IMR-90 (cell line): ENCODE data around the gene RAD18. TPM values are rescaled to one million over a fixed set of nuclear protein-coding genes. Genes with fewer than 3 reads are reported as not detected.

Experiments used
- ATAC-seq: fragments of 200-7000 bp; cut with Tn5 transposase; 2 replicates; pipeline ENCODE4 v1.9.1; 2020; ENCODE audit warnings: low read depth, mild to moderate bottlenecking, moderate library complexity
- BruUV-seq: library from RNA; stranded (reverse); fragments of 400-500 nt; replicated peaks from 2 replicates; lab custom pipeline; 2021; lab: Mats Ljungman, UMichigan
- CTCF ChIA-PET: fragments of 300-600 bp; formaldehyde crosslinking; extraction: SDS; loops from one replicate; lab custom pipeline; 2021; ENCODE audit warnings: antibody characterized with exemption; lab: Yijun Ruan, JAX
- POLR2A ChIA-PET: fragments of 300-600 bp; sonication (Branson Sonifier 250); formaldehyde crosslinking; loops from one replicate; lab custom pipeline; 2022; ENCODE audit warnings: antibody characterized with exemption; ENCODE audit not compliant: unreplicated experiment; lab: Charles Lee
- DNase-seq: peaks from one replicate; pipeline ENCODE4 v3.0.0; 2013
- H2AFZ ChIP-seq: replicated peaks from 2 replicates; pipeline ENCODE3; 2013; ENCODE audit warnings: low read length, mild to moderate bottlenecking; ENCODE audit not compliant: poor library complexity
- H2AK5ac ChIP-seq: 2 replicates; pipeline ENCODE4 v1.6.1; 2013; ENCODE audit warnings: low read depth, low read length, inconsistent platforms
- H2AK9ac ChIP-seq: replicated peaks from 2 replicates; pipeline ENCODE3; 2013; ENCODE audit warnings: mild to moderate bottlenecking, low read depth, low read length, moderate library complexity; ENCODE audit not compliant: poor library complexity
- H2BK120ac ChIP-seq: 2 replicates; pipeline ENCODE4 v1.6.1; 2013; ENCODE audit warnings: low read depth, low read length, inconsistent platforms
- H2BK15ac ChIP-seq: 3 replicates; pipeline ENCODE4 v1.6.1; 2013; ENCODE audit warnings: low read depth, low read length, inconsistent platforms
- H2BK20ac ChIP-seq: 2 replicates; pipeline ENCODE4 v1.6.1; 2013; ENCODE audit warnings: low read depth, mild to moderate bottlenecking, inconsistent platforms, low read length, moderate library complexity
- H2BK5ac ChIP-seq: 2 replicates; pipeline ENCODE4 v1.6.1; 2013; ENCODE audit warnings: mild to moderate bottlenecking, low read depth, low read length, inconsistent platforms; ENCODE audit not compliant: poor library complexity, severe bottlenecking
- H3K14ac ChIP-seq: replicated peaks from 2 replicates; pipeline ENCODE4 v1.6.1; 2013; ENCODE audit warnings: low read depth, low read length, inconsistent platforms
- H3K18ac ChIP-seq: 2 replicates; pipeline ENCODE4 v1.6.1; 2013; ENCODE audit warnings: low read depth, low read length, control low read depth
- H3K23ac ChIP-seq: 2 replicates; pipeline ENCODE4 v1.6.1; 2013; ENCODE audit warnings: low read depth, low read length, inconsistent platforms
- H3K27ac ChIP-seq: 2 replicates; pipeline ENCODE4 v1.5.1; 2013; ENCODE audit warnings: mild to moderate bottlenecking, control low read depth, low read length; ENCODE audit not compliant: insufficient read depth
- H3K27me3 ChIP-seq: 2 replicates; pipeline ENCODE4 v1.6.1; 2013; ENCODE audit warnings: low read length; ENCODE audit not compliant: control insufficient read depth, insufficient read depth
- H3K36me3 ChIP-seq: 2 replicates; pipeline ENCODE4 v1.6.1; 2013; ENCODE audit warnings: low read length, mixed read lengths; ENCODE audit not compliant: control insufficient read depth, insufficient read depth
- H3K4ac ChIP-seq: 2 replicates; pipeline ENCODE4 v1.6.1; 2013; ENCODE audit warnings: low read depth, low read length, inconsistent platforms
- H3K4me1 ChIP-seq: 2 replicates; pipeline ENCODE4 v1.6.1; 2013; ENCODE audit warnings: low read length, mixed read lengths; ENCODE audit not compliant: control insufficient read depth, insufficient read depth
- H3K4me2 ChIP-seq: 2 replicates; pipeline ENCODE4 v1.6.1; 2013; ENCODE audit warnings: low read depth, mild to moderate bottlenecking, control low read depth, low read length, moderate library complexity
- H3K4me3 ChIP-seq: 2 replicates; pipeline ENCODE4 v1.5.1; 2013; ENCODE audit warnings: low read depth, mild to moderate bottlenecking, control low read depth, low read length, moderate library complexity; ENCODE audit not compliant: insufficient read depth
- H3K56ac ChIP-seq: 2 replicates; pipeline ENCODE4 v1.6.1; 2013; ENCODE audit warnings: low read length, inconsistent platforms; ENCODE audit not compliant: insufficient read depth; ENCODE audit errors: extremely low read depth
- H3K79me1 ChIP-seq, 2 experiments: 2 replicates each; pipeline ENCODE4 v1.6.1; 2013; ENCODE audit warnings: low read length in 2 of 2, inconsistent platforms in 1 of 2, low read depth in 1 of 2
- H3K9ac ChIP-seq: 2 replicates; pipeline ENCODE4 v1.6.1; 2013; ENCODE audit warnings: low read depth, low read length, control low read depth
- H3K9me1 ChIP-seq: 2 replicates; pipeline ENCODE4 v1.6.1; 2013; ENCODE audit warnings: low read length, inconsistent platforms; ENCODE audit not compliant: insufficient read depth
- H3K9me3 ChIP-seq: 2 replicates; pipeline ENCODE4 v1.6.1; 2013; ENCODE audit warnings: low read length; ENCODE audit not compliant: control insufficient read depth, insufficient read depth
- H4K20me1 ChIP-seq: 2 replicates; pipeline ENCODE4 v1.6.1; 2013; ENCODE audit warnings: low read length, inconsistent platforms; ENCODE audit not compliant: insufficient read depth
- H4K5ac ChIP-seq: 2 replicates; pipeline ENCODE4 v1.6.1; 2013; ENCODE audit warnings: mild to moderate bottlenecking, low read depth, low read length, control low read depth
- H4K8ac ChIP-seq, 2 experiments: 2 replicates each; pipeline ENCODE4 v1.6.1; 2013; ENCODE audit warnings: low read depth in 2 of 2, low read length in 2 of 2, control low read depth in 1 of 2, inconsistent platforms in 1 of 2
- H4K91ac ChIP-seq: 2 replicates; pipeline ENCODE4 v1.6.1; 2013; ENCODE audit warnings: low read depth, low read length, inconsistent platforms; ENCODE audit not compliant: insufficient read depth
- BHLHE40 ChIP-seq: fragments of 150-350 bp; IDR thresholded peaks from 2 replicates; pipeline ENCODE4 v1.6.1; 2016; ENCODE audit warnings: mild to moderate bottlenecking, low read depth, low read length
- MAZ ChIP-seq: IDR thresholded peaks from 2 replicates; pipeline ENCODE4 v1.6.1; 2012; ENCODE audit warnings: low read depth, mild to moderate bottlenecking, low read length, improper control_type of control experiment, moderate library complexity, borderline replicate concordance
- MXI1 ChIP-seq: IDR thresholded peaks from 2 replicates; pipeline ENCODE4 v1.6.1; 2012; ENCODE audit warnings: low read depth, mild to moderate bottlenecking, low read length, moderate library complexity, borderline replicate concordance
- RAD21 ChIP-seq: IDR thresholded peaks from 2 replicates; pipeline ENCODE4 v1.6.1; 2012; ENCODE audit warnings: low read length, improper control_type of control experiment
- RFX5 ChIP-seq: IDR thresholded peaks from 2 replicates; pipeline ENCODE4 v1.8.0; 2012; ENCODE audit warnings: low read depth, mild to moderate bottlenecking, low read length, moderate library complexity
- WGBS, 2 experiments: methylation state at CpG; one replicate each; pipeline versions ENCODE4 v1.1.5 to v1.1.7; 2013; ENCODE audit warnings: missing lambda C conversion rate in 2 of 2; ENCODE audit not compliant: insufficient read length in 1 of 2; ENCODE audit errors: extremely low coverage in 2 of 2; 5-methylcytosine and 5-hydroxymethylcytosine counted together
- dilution Hi-C: fragments of 300-500 bp; cut with HindIII; formaldehyde crosslinking; loops from one replicate; pipeline ENCODE4 v1.14.3; 2018; ENCODE audit warnings: low sequenced_read_pairs; ENCODE audit not compliant: unreplicated experiment
- in situ Hi-C: fragments of 300-500 bp; cut with MboI; formaldehyde crosslinking; loops from 3 replicates; pipeline ENCODE4 v1.14.3; 2019; ENCODE audit warnings: low sequenced_read_pairs, inconsistent platforms, mixed read lengths
- intact Hi-C: fragments of 100-400 bp; cut with micrococcal nuclease; formaldehyde crosslinking; loops from 2 replicates; pipeline ENCODE4 v1.10.0; 2022
- polyA plus RNA-seq, 3 experiments: library from polyadenylated mRNA; depleted of rRNA; stranded (reverse); fragments of >200 nt; gene quantifications; 2 replicates each; pipeline ENCODE4 v1.2.3, GENCODE V29; 2012; ENCODE audit warnings: low replicate concordance in 1 of 3
- total RNA-seq: library from RNA; depleted of rRNA; stranded (reverse); fragments of >200 nt; gene quantifications from 2 replicates; pipeline ENCODE4 v1.2.3, GENCODE V29; 2012

The RAD18 gene
- total and polyA plus RNA-seq, 2 of the 4 experiments (the other 2 are of a cell fraction): 8.2 to 17.2 TPM

DNA sequence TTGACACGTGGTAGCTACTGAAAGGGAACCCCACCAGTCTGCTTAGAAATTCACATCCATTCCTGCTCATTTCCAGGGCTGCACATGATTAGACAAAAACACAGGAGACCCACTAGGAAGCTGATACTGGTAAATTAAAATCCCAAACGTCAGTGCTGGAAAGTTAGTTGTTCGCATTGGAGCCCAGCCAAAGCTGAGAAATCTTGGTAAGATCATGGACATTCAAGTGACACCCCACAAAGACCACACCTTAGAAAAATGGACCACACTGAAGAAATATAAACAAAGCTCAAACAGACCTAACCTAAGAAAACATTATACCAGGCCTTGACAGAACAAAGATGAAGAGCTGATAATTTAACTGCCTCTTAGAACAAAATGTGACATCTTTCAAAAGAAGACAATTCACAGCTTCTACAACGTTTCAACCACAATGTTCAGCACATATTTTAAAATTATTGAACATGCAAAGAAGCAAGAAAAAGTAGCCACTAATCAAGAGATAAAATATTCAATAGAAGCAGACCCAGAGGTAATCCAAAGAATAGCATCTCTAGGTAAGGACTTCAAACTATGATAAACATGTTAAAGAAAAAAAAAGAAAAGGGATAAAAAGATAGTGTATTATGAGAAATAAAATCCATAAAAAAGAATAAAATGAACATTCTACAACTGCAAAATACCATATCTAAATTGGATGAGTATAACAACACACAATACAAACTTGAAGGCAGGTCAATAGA is 20.4 kb downstream of the RAD18 start:
- no peak overlapping the region for H2BK20ac ChIP-seq
- POLR2A ChIA-PET: no interaction called here
- no peaks in the 10 kb centered on the region for H3K27me3 ChIP-seq
- CTCF ChIA-PET: interaction anchor here (1.6 kb wide), 1 partner anchor 12 kb away, joined by 3 read pairs; no protein-coding TSS in a partner anchor
- no peak overlapping the region for H3K4me3 ChIP-seq
- no peak overlapping the region for H3K14ac ChIP-seq
- no peak overlapping the region for H2AK9ac ChIP-seq
- H3K4ac ChIP-seq: no peak overlapping the region
- no peak overlapping the region for H3K56ac ChIP-seq
- no peak overlapping the region for H4K91ac ChIP-seq
- WGBS, 2 experiments: no CpG with 5 or more reads among the region's 4 CpGs
- no peak overlapping the region for H3K23ac ChIP-seq
- BruUV-seq: no TSS peak
- no peaks in the 10 kb centered on the region for H3K9me1 ChIP-seq
- H4K5ac ChIP-seq: no peak overlapping the region
- H3K18ac ChIP-seq: no peak overlapping the region
- intact Hi-C loops: no loop called here
- ATAC-seq (no peak), DNase-seq (no peak)
- dilution Hi-C loops: no loop called here
- no peak for TF ChIP-seq BHLHE40
- no peak for TF ChIP-seq MXI1
- TF ChIP-seq RFX5: no peak
- no peak for TF ChIP-seq MAZ
- no peak for TF ChIP-seq RAD21
- no peak overlapping the region for H2AK5ac ChIP-seq
- peaks cover 2% of the 10 kb centered on the region; the same call in 1 of the 2 replicates for H3K4me1 ChIP-seq
- no peak overlapping the region for H3K4me2 ChIP-seq
- no peak overlapping the region for H3K27ac ChIP-seq
- H3K9ac ChIP-seq: no peak overlapping the region
- in situ Hi-C loops: no loop called here
- H2BK120ac ChIP-seq: no peak overlapping the region
- H3K9me3 ChIP-seq: no peaks in the 10 kb centered on the region; the same call in 1 of the 2 replicates
- H2AFZ ChIP-seq: no peak overlapping the region
- peaks cover 6% of the 10 kb centered on the region for H3K36me3 ChIP-seq
- H4K20me1 ChIP-seq: no peaks in the 10 kb centered on the region
- peaks cover 9 to 10% of the 10 kb centered on the region in 2 experiments; a peak in 3 of 4 replicates for H3K79me1 ChIP-seq
- no peak overlapping the region for H2BK15ac ChIP-seq
- H2BK5ac ChIP-seq: no peak overlapping the region
- H4K8ac ChIP-seq: no peak overlapping the region
